Activated effector memory CD4-positive, alpha-beta T cell treated with anti-CD3 and anti-CD28 coated beads, Interleukin-2, amount 50 U/mL, for 16 hours (primary cell): Measurements from ENCODE around the gene OR10A4.
"Not testable (repeated sequence)": the region's sequence is repeated elsewhere in the genome, so short reads cannot be mapped to it uniquely, and the experiment has no call there.

ENCODE experiments used
- DNase-seq: peaks from one replicate; pipeline ENCODE4 v3.0.0-alpha.2; 2020

Gene OR10A4, protein sequence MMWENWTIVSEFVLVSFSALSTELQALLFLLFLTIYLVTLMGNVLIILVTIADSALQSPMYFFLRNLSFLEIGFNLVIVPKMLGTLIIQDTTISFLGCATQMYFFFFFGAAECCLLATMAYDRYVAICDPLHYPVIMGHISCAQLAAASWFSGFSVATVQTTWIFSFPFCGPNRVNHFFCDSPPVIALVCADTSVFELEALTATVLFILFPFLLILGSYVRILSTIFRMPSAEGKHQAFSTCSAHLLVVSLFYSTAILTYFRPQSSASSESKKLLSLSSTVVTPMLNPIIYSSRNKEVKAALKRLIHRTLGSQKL

DNA sequence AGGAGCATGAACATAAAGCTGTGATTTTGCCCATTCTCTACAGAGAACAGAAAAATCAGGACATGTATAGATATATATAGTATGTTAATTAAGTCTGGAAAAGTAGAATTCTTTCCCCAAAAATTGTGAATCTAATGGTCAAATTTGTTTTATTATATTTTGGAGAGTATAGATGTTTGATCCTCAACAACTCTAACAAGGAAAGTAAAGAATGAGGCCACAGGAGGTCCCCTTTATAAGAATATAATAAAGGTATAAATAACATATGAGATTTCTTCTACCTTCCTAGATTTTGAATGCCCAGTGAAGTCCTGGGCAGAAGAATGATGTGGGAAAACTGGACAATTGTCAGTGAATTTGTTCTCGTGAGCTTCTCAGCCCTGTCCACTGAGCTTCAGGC is at the start of gene OR10A4:
Gene OR10A4, plus strand, starts transcription at position 301 of the 400 bp plus-strand sequence. Its CDS starts 23 bp downstream, at position 324.
- DNase-seq: no peak

DNA sequence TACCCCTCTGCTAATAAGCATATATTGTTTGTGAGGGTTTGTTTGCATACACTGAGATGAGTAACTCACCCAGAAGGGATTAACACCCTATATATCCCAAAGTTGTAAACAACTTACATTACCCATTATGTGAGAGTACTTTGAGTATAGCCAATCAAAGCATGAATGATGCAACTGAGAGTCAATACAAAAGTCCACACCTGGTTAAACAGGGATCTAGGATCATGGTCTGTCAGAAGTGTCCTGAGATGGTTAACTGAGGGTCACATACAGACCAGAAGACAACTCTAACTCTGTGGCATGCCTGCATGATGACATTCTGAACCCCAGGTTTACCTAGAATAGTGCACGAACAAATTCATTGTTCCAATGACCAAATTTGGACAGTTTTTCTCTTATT is 48.3 kb upstream of the OR10A4 start:
- no peak for DNase-seq

DNA sequence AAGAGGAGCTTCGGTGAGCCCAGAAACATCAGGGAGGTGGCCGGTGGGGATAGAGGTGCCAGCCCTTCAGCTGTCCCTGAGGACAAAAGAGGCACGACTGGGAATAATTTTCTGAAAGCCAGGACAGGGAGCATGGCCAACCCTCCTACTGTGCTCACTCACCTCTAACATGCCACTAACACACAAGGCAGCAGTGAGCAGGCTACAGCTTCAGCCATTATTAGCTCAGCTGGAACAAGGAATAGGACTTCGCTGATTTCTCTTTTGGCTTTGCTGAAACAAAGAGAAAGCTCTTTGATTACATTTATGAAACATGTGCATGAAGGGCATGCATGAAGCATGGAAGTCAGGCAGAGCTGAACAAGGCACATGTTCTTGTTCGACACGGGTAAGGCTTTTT is 43.1 kb upstream of the OR10A4 start:
- DNase-seq: no peak

DNA sequence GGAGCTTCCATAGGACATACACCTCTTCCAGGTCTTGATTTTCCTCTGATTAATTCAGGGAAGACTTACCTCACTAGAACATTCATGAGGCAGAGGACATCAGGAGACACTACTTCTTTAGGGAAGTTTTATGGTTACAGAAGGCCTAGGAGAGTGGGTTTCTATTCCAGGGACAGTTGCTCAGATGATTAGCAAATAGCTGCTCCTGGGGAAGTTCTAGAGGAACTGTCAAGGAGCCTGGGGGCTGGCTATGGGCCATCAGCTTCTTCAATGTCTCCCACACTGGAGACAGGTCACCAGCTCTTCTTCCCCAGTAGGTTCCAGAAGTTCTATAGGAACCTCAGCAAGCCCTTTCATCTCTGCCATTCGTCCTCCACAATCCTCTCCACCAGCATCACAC is 42.4 kb upstream of the OR10A4 start:
- DNase-seq: no peak

DNA sequence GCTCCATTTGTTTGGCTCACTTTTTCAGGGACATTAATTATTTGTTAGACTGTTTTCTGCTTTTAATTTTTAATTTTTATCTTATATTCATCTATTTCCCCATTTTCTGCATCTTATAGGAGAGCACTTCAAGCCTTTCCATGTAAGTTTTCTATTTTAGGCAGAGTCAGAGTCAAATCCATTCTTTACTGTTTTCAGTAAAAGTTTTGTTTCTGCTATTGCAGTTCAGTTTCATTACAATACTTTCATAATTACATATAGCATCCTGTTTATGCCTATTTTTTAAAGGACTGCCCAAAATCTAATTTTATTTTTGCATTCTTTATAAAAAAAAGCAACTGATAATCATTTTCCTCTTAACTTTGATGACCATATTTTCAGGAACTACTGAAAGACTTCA is 34.7 kb upstream of the OR10A4 start:
- no peak for DNase-seq

DNA sequence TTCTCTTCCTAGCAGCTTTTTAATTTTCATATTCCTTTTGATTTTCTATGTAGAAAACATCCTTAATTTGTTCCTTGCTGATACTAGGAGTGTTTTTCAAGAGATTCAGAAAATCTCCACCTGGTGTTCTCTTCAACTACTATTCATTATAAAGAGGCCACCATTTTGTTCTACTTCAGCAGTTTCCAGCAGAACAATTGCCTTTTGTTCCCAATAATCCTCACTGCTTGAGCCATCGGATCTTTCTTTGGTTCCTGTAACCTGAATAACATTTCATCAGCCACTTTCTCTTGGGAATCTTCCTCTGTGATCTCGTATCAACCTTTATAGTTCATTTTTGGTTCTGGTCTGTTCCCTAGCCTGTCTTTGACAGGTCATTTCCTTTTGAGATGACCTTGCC is 32.8 kb upstream of the OR10A4 start:
- no peak for DNase-seq

DNA sequence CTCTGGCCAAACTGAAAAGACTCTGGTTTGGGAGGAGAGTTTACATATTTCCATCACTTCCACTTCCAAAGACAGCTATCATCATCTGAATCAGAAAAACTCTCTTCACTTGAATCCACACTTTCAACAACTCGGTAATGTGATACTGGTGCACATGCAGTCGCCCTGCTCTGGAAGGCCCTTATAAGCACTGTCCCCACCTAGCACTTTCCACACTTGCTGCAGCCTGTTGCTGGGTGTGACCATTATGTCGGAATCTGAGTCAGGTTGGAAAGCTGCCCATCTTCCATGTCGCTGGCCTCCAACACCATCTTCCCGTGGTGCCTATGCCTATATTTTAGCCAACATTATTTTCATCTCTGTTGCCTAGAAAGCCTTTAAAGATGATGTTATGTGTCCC is 32.1 kb upstream of the OR10A4 start:
- no peak for DNase-seq

DNA sequence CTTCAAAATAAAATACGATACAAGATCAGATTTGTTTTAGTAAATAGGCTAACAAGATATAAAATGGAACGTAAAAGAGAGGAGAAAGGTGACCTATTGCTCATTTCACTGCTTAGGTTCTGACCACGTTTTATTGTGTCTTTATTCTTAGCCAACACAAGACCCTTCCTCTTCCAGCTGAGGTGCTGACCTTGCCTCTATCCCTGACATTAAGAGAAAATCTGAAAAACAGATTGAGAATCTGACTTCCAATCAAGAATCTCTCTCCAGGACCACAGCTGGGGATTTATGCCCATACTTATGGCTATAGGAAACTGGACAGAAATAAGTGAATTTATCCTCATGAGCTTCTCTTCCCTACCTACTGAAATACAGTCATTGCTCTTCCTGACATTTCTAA is 31.0 kb upstream of the OR10A4 start, which contains the start of gene OR10A5:
Gene OR10A5, plus strand, starts transcription at position 301 of the 400 bp plus-strand sequence. Its CDS starts 0 bp downstream, at position 301.
- no peak for DNase-seq

DNA sequence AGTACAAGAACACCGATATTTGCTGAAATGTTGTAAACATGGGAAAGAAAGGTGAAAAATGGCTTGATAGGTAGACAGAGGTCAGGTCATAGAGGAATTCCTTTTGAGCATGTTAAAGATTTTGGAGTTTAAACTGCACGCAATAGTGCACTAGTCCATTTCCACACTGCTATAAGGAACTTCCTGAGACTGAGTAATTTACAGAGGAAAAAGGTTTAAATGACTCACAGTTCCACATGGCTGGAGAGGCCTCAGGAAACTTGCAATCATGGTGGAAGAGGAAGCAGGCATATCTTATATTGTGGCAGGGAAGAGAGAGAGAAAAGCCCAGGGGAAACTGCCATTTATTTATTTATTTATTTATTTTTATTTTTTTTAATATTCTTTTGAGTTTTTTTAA is 25.9 kb upstream of the OR10A4 start:
- no peak for DNase-seq

DNA sequence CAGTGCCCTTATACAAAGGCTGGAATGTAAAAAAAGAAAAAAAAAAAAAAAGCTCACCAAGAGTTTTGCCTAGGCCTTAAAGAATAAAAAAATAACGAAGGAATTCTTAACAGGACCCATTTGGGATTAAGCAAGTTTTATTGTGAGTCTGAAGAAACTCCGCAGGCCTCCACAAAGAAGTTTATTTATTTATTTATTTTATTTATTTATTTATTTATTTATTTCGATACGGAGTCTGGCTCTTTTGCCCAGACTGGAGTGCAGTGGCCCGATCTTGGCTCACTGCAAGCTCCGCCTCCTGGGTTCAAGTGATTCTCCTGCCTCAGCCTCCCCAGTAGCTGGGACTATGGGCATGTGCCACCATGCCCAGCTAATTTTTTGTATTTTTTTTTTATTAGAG is 21.6 kb upstream of the OR10A4 start:
- DNase-seq: not testable (repeated sequence)

DNA sequence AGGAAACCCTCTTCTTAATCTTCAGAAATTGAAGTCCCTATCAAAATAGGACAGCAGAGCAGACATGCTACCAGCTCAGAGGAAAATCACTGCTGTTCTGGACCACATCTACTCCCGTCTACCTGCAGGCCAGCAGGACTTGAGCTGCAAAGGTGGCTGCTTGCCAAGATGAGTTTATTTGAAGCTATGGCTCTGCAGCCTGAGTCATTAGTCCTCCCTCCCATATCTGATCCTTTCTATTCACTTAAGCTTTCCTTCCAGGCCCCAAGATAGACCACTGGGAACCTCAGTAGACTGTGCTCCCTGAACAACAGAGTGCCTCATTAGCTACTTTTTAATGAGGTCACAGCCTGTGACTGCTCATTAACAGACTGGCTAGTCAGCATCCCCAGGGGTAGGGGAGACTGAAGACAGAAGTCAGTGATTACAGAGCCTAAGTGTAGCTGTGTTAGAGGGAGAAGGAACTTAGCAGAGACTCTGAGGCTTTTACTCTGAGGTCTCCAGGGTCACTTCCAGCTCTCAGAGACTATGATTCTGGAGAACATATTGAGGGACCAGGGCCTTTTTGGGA is 20.4 kb upstream of the OR10A4 start:
- no peak for DNase-seq

DNA sequence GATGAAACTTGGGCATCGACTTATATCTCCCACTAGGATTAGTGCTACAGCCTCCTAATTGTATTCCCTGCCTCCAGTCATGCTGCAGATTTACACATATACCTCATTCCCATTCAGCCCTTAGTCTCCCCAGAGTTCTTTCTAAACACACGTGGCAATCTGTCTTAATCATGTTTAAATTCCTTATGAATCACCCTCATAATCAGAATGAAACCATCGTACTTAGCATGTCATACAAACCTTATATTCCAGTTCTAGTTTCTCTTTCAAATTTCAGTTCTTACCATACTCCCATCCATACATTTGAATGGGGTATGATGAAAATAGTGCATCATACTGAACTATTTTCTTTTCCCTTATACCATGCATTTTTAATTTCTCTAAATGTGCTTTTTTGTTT is 19.6 kb upstream of the OR10A4 start:
- no peak for DNase-seq

DNA sequence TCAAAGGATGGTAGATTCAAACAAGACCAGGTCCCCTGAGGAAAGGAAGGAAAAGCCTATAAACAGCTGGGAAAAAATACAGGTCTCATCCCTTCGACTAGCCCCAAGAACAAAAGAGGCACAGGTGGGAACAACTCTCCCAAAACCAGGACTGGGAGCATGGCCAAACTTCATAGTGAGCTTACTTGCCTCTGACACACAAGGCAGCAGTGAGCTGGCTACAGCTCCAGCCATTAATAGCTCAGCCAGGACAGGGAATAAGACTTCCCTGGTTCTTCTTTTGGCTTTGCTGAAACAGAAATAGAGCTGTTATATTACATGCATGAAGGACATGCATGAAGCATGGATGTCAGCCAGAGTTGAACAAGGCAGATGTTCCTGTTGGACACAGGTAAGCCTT is 13.5 kb upstream of the OR10A4 start, which contains the start of gene OR10A2:
Gene OR10A2, plus strand, starts transcription at position 97 of the 400 bp plus-strand sequence. CDS start 6,698 bp downstream, outside the sequence.
- no peak for DNase-seq

DNA sequence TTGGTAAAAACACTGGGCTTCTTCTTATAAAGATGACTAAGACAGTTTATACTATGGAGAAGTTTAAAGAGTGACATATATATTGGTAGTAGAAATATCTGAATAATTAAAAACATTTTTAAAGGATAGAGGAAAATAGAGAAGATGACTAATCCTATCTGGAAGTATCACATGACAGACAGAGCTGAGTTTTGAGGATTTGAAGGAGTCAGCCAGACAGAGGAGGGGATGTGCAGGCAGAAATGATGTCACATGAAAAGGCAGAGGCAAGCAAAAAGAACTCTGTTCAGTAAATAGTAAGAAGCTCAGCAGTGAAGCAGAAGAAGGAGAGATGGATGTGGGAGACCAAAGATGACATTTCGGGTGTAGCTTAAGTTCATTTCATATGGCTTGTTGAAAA is 12.0 kb upstream of the OR10A4 start:
- no peak for DNase-seq

DNA sequence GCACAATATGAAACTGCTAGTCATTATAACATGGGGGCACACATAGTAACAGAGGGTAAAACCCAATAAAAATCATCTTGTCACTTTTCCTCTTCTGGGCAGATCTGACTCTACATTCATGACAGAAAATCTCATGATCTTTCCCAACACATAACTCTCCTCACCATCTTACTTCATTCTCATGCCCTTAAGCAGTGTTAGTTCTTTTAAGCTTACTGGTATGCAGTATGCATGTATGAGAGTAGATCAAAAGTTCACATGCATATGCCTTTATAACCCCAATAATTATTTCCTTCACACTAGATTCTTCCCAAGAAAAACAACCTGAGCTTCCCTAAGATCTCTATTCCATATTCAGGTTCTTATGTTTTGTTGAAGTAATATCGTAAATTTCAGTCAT is 5.1 kb upstream of the OR10A4 start:
- DNase-seq: no peak

DNA sequence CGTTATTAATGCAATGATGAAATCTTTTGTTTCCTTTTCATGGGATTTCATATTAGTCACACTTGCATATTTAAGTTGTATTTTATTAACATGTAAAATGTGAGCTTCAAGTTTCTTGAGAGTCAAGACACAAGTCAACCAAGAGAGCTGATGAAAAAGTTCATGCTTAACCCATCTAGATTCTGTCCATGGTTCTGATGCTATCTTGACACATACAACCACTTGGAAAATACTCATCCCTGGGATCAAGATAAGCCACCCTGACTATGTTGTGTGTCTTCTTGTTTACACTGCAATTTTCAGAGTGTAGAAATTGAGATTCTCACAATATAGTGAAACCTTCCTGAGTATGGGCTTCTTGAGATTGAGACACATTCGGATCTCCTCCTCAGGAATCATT is 664 bp upstream of the OR10A4 start:
- DNase-seq: no peak

DNA sequence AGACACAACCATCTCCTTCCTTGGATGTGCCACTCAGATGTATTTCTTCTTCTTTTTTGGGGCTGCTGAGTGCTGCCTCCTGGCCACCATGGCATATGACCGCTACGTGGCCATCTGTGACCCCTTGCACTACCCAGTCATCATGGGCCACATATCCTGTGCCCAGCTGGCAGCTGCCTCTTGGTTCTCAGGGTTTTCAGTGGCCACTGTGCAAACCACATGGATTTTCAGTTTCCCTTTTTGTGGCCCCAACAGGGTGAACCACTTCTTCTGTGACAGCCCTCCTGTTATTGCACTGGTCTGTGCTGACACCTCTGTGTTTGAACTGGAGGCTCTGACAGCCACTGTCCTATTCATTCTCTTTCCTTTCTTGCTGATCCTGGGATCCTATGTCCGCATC is 489 bp downstream of the OR10A4 start:
- no peak for DNase-seq

DNA sequence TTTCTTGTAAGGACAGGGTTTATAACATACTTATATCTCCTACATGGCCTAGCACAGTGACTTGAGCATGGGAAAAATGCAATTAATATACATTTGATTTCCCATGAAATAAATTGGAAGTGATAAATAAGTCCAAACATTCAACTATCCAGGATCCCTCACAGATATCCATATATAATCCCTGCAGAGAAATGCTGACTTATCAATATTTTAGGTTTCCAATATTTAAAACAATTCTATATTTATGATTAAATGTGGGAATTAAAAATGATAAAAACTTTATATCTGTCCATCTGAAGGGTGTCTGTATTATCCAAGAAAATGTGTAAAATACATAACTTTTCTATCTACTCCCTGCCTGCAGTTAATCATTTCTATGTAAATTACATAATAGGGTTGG is 6.3 kb downstream of the OR10A4 start:
- DNase-seq: no peak

DNA sequence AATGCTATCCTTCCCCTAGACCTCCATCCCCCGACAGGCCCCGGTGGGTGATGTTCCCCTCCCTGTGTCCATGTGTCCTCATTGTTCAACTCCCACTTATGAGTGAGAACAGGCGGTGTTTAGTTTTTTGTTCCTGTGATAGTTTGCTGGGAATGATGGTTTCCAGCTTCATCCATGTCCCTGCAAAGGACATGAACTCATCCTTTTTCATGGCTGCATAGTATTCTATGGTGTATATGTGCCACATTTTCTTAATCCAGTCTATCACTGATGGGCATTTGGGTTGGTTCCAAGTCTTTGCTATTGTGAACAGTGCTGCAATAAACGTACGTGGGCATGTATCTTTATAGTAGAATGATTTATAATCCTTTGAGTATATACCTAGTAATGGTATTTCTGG is 11.3 kb downstream of the OR10A4 start:
- not testable (repeated sequence) for DNase-seq

DNA sequence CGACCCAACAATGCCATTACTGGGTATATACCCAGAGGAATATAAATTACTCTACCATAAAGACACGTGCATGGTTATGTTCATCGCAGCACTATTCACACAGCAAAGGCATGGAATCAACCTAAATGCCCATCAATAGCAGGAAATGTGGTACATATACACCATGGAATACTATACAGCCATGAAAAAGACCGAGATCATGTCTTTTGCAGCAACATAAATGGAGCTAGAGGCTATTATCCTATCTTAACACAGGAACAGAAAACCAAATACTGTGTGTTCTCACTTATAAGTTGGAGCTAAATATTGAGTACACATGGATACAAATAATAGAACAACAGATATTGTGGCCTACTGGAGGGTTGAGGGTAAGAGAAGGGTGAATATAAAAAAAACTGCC is 12.4 kb downstream of the OR10A4 start:
- no peak for DNase-seq

DNA sequence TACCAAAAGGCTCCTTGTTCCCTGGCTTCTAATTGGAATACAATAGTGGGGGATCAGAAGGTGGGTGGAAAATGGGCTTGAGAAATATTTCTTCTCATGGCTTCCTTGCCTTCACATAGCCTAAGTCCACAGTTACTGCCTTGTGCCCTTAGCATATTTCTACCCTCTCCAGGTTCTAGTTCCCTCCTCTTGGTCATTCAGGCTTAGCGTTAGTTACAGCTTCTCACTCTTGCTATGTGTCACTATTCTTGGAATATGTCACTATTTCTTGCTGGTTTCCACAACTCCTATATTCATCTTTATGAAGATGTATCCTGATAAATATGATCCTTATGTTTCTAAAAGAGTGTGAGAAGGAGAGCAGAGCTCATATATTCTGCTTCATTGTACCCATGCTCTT is 13.4 kb downstream of the OR10A4 start:
- DNase-seq: no peak

DNA sequence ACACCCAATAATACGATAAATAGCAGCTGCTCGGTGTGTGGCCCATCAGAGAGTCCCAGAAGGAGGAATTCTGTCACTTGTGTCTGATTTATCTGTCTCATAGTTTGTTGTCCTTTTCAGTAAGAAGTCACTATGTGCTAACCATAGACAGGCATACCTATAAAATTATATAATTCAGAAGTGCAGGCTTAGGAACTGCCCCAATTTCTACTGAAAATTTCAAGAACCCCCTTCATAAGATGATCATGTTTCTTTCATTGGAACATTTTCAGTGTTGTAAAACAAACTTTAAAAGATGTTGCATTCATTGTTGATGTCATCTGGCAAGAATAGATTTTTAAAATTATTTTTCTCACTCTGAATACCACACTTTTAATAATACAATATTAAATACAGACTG is 16.0 kb downstream of the OR10A4 start, which contains the start of gene OR2D2:
Gene OR2D2, minus strand, starts transcription at position 101 of the 400 bp plus-strand sequence. Its CDS starts 0 bp downstream, at position 101.
- no peak for DNase-seq

DNA sequence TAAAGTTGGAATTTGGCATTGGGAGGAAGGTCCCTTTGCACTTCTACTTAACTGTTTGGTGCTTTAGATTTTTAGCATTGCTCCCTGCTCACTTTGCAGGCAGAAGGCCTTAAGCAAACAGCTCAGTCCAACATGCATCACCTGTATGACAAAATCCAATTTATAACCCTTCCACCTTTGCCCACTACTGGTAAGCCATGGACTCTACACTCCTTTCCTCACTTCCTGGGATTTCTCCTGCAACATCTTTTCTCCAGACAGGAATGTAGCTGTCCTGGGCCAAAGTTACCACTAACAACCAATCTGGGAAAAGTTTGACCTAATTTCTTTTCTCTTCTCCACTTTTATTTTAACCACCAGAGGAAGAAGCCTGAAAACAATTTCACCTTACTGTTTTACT is 17.7 kb downstream of the OR10A4 start:
- DNase-seq: no peak

DNA sequence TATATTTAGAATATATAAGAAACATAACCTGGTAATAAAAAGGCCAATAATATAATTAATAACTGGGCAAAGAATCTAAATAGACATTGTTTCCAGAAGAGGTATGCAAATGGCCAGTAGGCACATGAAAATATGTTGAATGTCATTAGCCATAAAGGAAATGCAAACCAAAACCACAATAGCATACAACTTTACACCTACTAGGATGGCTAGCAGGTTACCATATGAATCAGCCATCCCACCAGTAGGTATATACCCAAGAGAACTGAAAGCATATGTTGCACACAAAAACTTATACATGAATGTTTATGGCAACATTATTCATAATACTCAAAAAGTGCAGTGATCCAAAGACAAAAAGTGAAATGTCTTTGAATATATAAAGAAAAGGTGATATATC is 18.6 kb downstream of the OR10A4 start:
- DNase-seq: no peak

DNA sequence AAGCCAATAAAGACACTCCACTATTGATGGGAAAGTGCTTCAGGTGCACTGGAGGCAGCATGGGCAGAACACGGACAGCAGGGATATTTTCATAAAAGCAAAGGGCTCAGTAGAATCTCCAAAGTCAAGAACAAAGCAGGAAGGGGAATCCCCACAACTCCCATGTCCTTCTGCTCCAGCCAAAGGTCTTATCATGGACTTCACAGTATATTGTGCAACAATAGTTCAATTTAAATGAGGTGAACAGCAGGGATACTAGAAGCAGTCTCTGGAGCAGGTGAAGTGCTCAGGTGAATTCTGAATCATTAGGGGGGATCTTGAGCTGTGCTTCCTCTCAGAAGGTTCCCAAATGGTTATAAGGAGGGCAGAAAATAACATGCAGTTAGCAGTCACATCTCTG is 22.5 kb downstream of the OR10A4 start:
- no peak for DNase-seq
